Lung (tissue), 13 donors: ENCODE measurements around the gene CCDC200. TPM values are rescaled to one million over a fixed set of nuclear protein-coding genes. Genes with fewer than 3 reads are reported as not detected.

Experiments
- ATAC-seq: fragments of 200-7000 bp; cut with Tn5 transposase; one replicate; pipeline ENCODE4 v1.9.1; 2020; ENCODE audit warnings: moderate number of reproducible peaks; ENCODE audit not compliant: insufficient read depth, low FRiP score
- DNase-seq, 3 donors: peaks; one replicate each; pipeline ENCODE4 v3.0.0-alpha.2; 2013 to 2017
- H3K27ac ChIP-seq, 2 donors: one replicate each; pipeline ENCODE4 v1.5.1; 2013; ENCODE audit warnings: mild to moderate bottlenecking in 2 of 2, moderate library complexity in 2 of 2, control low read depth in 1 of 2, inconsistent platforms in 1 of 2, low read depth in 1 of 2, low read length in 1 of 2
- H3K27me3 ChIP-seq, 3 donors: one replicate each; pipeline ENCODE4 v1.5.1; 2013; ENCODE audit warnings: low read length in 2 of 3; ENCODE audit not compliant: control insufficient read depth in 3 of 3, insufficient read depth in 3 of 3
- H3K36me3 ChIP-seq, 4 donors: one replicate each; pipeline ENCODE4 v1.5.1; 2013; ENCODE audit warnings: low read length in 4 of 4, mild to moderate bottlenecking in 1 of 4, moderate library complexity in 1 of 4; ENCODE audit not compliant: control insufficient read depth in 4 of 4, insufficient read depth in 4 of 4
- H3K4me1 ChIP-seq, 5 donors: one replicate each; pipeline ENCODE4 v1.5.1; 2013; ENCODE audit warnings: low read length in 5 of 5, mild to moderate bottlenecking in 2 of 5, moderate library complexity in 1 of 5; ENCODE audit not compliant: control insufficient read depth in 5 of 5, insufficient read depth in 5 of 5
- H3K4me3 ChIP-seq: one replicate; pipeline ENCODE4 v1.5.1; 2013; ENCODE audit warnings: mild to moderate bottlenecking, control low read depth, moderate library complexity
- H3K9ac ChIP-seq, 2 donors: one replicate each; pipeline ENCODE4 v1.5.1; 2013; ENCODE audit warnings: low read length in 2 of 2, control low read depth in 1 of 2; ENCODE audit not compliant: insufficient read depth in 1 of 2
- H3K9me3 ChIP-seq, 4 donors: one replicate each; pipeline ENCODE4 v1.5.1; 2013; ENCODE audit warnings: low read length in 3 of 4, mild to moderate bottlenecking in 1 of 4, moderate library complexity in 1 of 4; ENCODE audit not compliant: control insufficient read depth in 4 of 4, insufficient read depth in 3 of 4
- WGBS, 2 donors: extraction: QIAGEN DNeasy Blood & Tissue Kit; methylation state at CpG; one replicate each; pipeline ENCODE4 v1.1.7; 2013; 5-methylcytosine and 5-hydroxymethylcytosine counted together
- polyA plus RNA-seq, 2 donors: library from polyadenylated mRNA; stranded (reverse); fragments of 200-250 nt; gene quantifications; one replicate each; pipeline ENCODE4 v1.2.1, GENCODE V29; 2013
- small RNA-seq: library from RNA; depleted of rRNA; stranded (forward); fragments of <200 nt; gene quantifications from one replicate; pipeline ENCODE3, GENCODE V24; 2014; ENCODE audit warnings: low replicate concordance
- total RNA-seq, 2 donors: library from RNA; depleted of rRNA in 1 of 2; stranded (reverse); fragments of >200 nt in 1 of 2; gene quantifications; one replicate each; pipeline ENCODE4 v1.2.1, GENCODE V29; 2014 to 2021
- TF ChIP-seq, protein P1 (sequence below): IDR thresholded peaks from 2 replicates; pipeline ENCODE4 v1.5.1; 2012; ENCODE audit warnings: mild to moderate bottlenecking; ENCODE audit errors: control extremely low read depth, extremely low read depth
- donor health status: control.
- donor health status: control.
- donor health status: Bipolar disorder and iron deficiency.
- donor health status: healthy.
- donor health status: DM: yes; HTN: yes; CAD: no.

Gene CCDC200
- total and polyA plus RNA-seq, 4 donors = 0.14 to 1.4 (median 0.31) TPM; not detected in 1

DNA sequence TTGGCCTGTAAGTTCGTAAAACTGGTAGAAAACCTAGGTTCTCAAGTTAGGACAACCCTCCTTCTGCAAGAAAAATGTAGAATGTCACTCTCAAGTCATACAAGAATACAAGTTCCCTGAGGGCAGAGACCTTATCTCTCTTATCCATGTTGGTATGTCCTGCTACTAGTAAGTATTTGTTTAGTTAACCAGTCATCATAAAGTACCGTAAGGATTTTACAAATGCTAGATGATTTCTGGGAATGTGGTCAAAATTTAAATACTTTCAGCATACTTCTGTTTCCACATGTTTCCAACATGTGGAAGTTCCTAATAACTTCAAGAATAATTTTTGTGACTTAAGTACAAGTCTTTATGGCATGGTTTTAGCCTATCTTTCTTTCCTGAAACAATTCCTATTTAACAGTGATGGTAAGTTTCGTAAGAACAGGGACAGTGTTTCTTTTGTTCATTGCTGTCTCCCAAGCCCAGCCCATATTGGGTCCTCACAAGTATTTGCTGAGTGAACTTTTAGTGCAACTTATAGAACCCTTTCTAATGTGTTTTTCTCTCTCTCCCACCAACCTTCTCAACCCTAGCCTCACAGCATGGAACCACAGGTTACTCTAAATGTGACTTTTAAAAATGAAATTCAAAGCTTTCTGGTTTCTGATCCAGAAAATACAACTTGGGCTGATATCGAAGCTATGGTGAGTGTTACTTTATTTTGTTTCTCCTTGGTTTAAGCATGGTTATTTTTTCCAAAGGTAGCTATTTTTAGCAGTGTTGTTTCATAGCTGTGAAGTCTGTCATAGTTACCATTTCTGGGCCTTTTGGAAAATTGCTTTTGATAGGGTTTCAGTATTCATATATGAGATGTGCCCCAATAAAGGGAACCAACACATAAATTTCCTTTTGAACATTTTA lies 53.0 kb downstream of the CCDC200 start:
- H3K4me1 ChIP-seq = peaks cover 0 to 25% (median 11%) of the 10 kb centered on the region in 5 donors

DNA sequence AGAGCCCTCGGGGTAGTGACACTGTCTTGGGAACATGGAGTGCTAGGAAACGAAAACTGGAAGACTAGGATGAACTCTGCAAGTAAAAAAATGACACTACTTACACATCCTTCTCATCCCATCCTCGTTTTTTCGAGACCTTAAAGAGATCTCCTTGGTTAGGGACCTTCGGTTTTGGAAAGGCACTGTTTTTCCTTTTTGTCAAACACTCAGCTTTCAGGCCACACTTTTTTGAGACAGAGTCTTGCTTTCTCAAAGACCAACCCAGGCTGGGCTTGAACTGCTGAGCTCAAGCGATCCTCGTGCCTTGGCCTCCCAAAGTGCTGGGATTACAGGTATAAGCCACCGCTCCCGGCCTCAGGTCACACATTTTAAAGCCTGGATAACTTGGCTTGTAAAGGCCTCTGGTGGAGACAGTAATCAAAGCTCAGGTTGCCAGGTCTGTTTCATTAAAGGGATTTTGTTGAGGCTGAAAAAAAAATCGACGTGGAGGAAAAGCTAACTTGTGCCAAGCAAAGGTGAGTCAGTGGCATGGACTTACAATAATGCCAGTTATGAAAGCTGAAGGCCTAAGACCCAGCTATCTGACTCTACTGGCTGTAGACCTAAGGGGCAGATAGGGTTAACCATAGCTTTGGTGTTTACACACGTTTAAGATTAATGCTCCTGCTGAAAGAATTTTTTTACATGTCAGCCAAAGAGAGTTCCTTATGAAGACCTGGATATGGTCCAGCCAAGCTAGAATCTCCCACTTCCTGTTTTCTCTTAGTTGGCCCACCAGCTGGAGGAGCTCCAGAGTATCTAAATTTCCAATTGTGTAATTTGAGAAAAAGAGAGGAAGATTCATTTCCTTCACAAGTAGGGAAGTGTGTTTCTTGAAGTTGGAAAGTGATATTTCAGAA lies 56.6 kb downstream of the CCDC200 start:
- no peaks in the 10 kb centered on the region for H3K27me3 ChIP-seq
- peak overlapping the region; percentile 97 to 98 for H3K9ac ChIP-seq
- peak overlapping the region; percentile 91 to 97 for H3K27ac ChIP-seq
- 6 to 12% methylated on average over 12 of the region's 12 CpGs for WGBS, 2 donors
- peaks cover 2 to 14% (median 6%) of the 10 kb centered on the region in 4 donors for H3K36me3 ChIP-seq
- H3K4me3 ChIP-seq = peak overlapping the region; percentile 54
- TF ChIP-seq, protein P1, sequence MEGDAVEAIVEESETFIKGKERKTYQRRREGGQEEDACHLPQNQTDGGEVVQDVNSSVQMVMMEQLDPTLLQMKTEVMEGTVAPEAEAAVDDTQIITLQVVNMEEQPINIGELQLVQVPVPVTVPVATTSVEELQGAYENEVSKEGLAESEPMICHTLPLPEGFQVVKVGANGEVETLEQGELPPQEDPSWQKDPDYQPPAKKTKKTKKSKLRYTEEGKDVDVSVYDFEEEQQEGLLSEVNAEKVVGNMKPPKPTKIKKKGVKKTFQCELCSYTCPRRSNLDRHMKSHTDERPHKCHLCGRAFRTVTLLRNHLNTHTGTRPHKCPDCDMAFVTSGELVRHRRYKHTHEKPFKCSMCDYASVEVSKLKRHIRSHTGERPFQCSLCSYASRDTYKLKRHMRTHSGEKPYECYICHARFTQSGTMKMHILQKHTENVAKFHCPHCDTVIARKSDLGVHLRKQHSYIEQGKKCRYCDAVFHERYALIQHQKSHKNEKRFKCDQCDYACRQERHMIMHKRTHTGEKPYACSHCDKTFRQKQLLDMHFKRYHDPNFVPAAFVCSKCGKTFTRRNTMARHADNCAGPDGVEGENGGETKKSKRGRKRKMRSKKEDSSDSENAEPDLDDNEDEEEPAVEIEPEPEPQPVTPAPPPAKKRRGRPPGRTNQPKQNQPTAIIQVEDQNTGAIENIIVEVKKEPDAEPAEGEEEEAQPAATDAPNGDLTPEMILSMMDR = peak; percentile 6
- no peak for ATAC-seq
- peak; percentile 81 to 98 (median 97) for DNase-seq
- peaks cover 0 to 22% (median 11%) of the 10 kb centered on the region in 5 donors for H3K4me1 ChIP-seq
- no peaks in the 10 kb centered on the region for H3K9me3 ChIP-seq

More for the DNA sequence above, 53.0 kb downstream of the CCDC200 start:
- peaks cover 9 to 43% (median 19%) of the 10 kb centered on the region in 4 donors for H3K36me3 ChIP-seq
- ATAC-seq (no peak), DNase-seq (no peak)
- TF ChIP-seq, protein P1 = no peak
- no peaks in the 10 kb centered on the region for H3K27me3 ChIP-seq
- H3K4me3 ChIP-seq = no peak overlapping the region
- no peaks in the 10 kb centered on the region for H3K9me3 ChIP-seq
- WGBS, 2 donors = 72 to 80% methylated on average over 4 of the region's 4 CpGs
- H3K9ac ChIP-seq = no peak overlapping the region
- no peak overlapping the region for H3K27ac ChIP-seq

Small RNAs within 50 kb of the gene (small RNA-seq; reads per million reads assigned to genes)
- gene RF00004 (not detected), gene RNU2-1 (not detected)

Other genes with a start within 250 kb of the CCDC200 start
- gene PTGES3L, start 248.5 kb downstream of the CCDC200 start, total RNA-seq = 1 to 10 TPM; 1.1 to 1.8 TPM
- under 1 TPM; 0.43 to 0.69 TPM for gene PTGES3L, start 248.5 kb downstream of the CCDC200 start, polyA plus RNA-seq
- 10 to 100 TPM; 12.7 to 16.7 TPM for gene RUNDC1, start 248.1 kb downstream of the CCDC200 start, total RNA-seq
- gene RUNDC1, start 248.1 kb downstream of the CCDC200 start, polyA plus RNA-seq = 1 to 10 TPM; 8.1 to 8.7 TPM
- 100 to 1,000 TPM; 665 to 826 TPM for gene RPL27, start 230.2 kb downstream of the CCDC200 start, total RNA-seq
- gene RPL27, start 230.2 kb downstream of the CCDC200 start, polyA plus RNA-seq = 1,000 to 10,000 TPM; 2,343 to 3,245 TPM
- gene IFI35, start 221.8 kb downstream of the CCDC200 start, total RNA-seq = 10 to 100 TPM; 18.8 to 40.6 TPM
- 10 to 100 TPM; 36.7 to 60.3 TPM for gene IFI35, start 221.8 kb downstream of the CCDC200 start, polyA plus RNA-seq
- gene VAT1, start 206.2 kb downstream of the CCDC200 start, total RNA-seq = 100 to 1,000 TPM in 1 of 2 donors, 10 to 100 TPM in 1; 62.3 to 255 TPM
- 100 to 1,000 TPM in 1 of 2 donors, 10 to 100 TPM in 1; 80.2 to 162 TPM for gene VAT1, start 206.2 kb downstream of the CCDC200 start, polyA plus RNA-seq
- 1 to 10 TPM in 1 of 2 donors, under 1 TPM in 1; 0.34 to 1.3 TPM for gene RND2, start 203.4 kb downstream of the CCDC200 start, total RNA-seq
- gene RND2, start 203.4 kb downstream of the CCDC200 start, polyA plus RNA-seq = under 1 TPM; 0.25 to 0.51 TPM
- gene BRCA1, start 103.3 kb downstream of the CCDC200 start, total RNA-seq = 10 to 100 TPM in 1 of 2 donors, 1 to 10 TPM in 1; 9.0 to 15.7 TPM
- gene BRCA1, start 103.3 kb downstream of the CCDC200 start, polyA plus RNA-seq = 1 to 10 TPM; 2.0 to 3.1 TPM
- gene NBR1, start 57.4 kb downstream of the CCDC200 start, total RNA-seq = 100 to 1,000 TPM in 1 of 2 donors, 10 to 100 TPM in 1; 59.4 to 127 TPM
- gene NBR1, start 57.4 kb downstream of the CCDC200 start, polyA plus RNA-seq = 10 to 100 TPM; 25.5 to 41.3 TPM
- gene TMEM106A, start 16.7 kb downstream of the CCDC200 start, total RNA-seq = 10 to 100 TPM in 1 of 2 donors, 1 to 10 TPM in 1; 4.3 to 22.4 TPM
- gene TMEM106A, start 16.7 kb downstream of the CCDC200 start, polyA plus RNA-seq = 10 to 100 TPM in 1 of 2 donors, 1 to 10 TPM in 1; 6.4 to 13.5 TPM
- gene RNU2-1, start 5.4 kb upstream of the CCDC200 start, total RNA-seq = 1,000 to 10,000 TPM in 1 of 2 donors, not detected in 1; 5,157 TPM
- gene RNU2-1, start 5.4 kb upstream of the CCDC200 start, polyA plus RNA-seq = not detected
- gene ARL4D, start 170.4 kb upstream of the CCDC200 start, total RNA-seq = 10 to 100 TPM; 10.3 to 16.6 TPM
- 10 to 100 TPM; 16.2 to 37.8 TPM for gene ARL4D, start 170.4 kb upstream of the CCDC200 start, polyA plus RNA-seq